Coronary artery (tissue), 2 donors: ENCODE measurements around the gene PLA2G4E.

Experiments
- DNase-seq: peaks from one replicate; pipeline ENCODE4 v3.0.0-alpha.2; 2017; ENCODE audit warnings: low spot score
- H3K27ac ChIP-seq, 2 donors: fragments of 200-600 bp; sonication (generic); one replicate each; pipeline ENCODE4 v1.5.1; 2016 to 2019
- H3K4me3 ChIP-seq: fragments of 200-600 bp; sonication (generic); 2 replicates; pipeline ENCODE4 v1.5.1; 2016; ENCODE audit warnings: mild to moderate bottlenecking, moderate library complexity
- CTCF ChIP-seq: fragments of 200-600 bp; sonication (generic); IDR thresholded peaks from one replicate; pipeline ENCODE4 v1.5.1; 2019; ENCODE audit warnings: antibody characterized with exemption

Gene PLA2G4E

GRCh38 chr15:41992803-41993190, 28.0 kb downstream of the PLA2G4E start:
- no peak for DNase-seq
- Histone ChIP-seq H3K27ac (no peak overlapping the region), H3K4me3 (no peak overlapping the region)
- no peak for TF ChIP-seq CTCF

- TF ChIP-seq CTCF = no peak
- no peak for DNase-seq
- H3K27ac ChIP-seq = no peak overlapping the region
- H3K4me3 ChIP-seq = no peak overlapping the region
Measured at GRCh38 chr15:41992151-41992802, 28.6 kb downstream of the PLA2G4E start.

GRCh38 chr15:41990691-41991090, 30.2 kb downstream of the PLA2G4E start:
- no peak for DNase-seq
- no peak for TF ChIP-seq CTCF
- H3K27ac ChIP-seq = no peak overlapping the region
- H3K4me3 ChIP-seq = no peak overlapping the region

- no peak for DNase-seq
- TF ChIP-seq CTCF = no peak
- H3K27ac ChIP-seq = no peak overlapping the region
- no peak overlapping the region for H3K4me3 ChIP-seq
Measured at GRCh38 chr15:41990243-41990605, 30.6 kb downstream of the PLA2G4E start.

- Histone ChIP-seq H3K27ac (no peak overlapping the region), H3K4me3 (no peak overlapping the region)
- peak; percentile 96 for TF ChIP-seq CTCF
- no peak for DNase-seq
Measured at GRCh38 chr15:41989573-41990242, 31.1 kb downstream of the PLA2G4E start.

GRCh38 chr15:41988896-41989572, 31.8 kb downstream of the PLA2G4E start:
- Histone ChIP-seq H3K27ac (no peak overlapping the region), H3K4me3 (no peak overlapping the region)
- no peak for DNase-seq
- TF ChIP-seq CTCF = no peak

DNA sequence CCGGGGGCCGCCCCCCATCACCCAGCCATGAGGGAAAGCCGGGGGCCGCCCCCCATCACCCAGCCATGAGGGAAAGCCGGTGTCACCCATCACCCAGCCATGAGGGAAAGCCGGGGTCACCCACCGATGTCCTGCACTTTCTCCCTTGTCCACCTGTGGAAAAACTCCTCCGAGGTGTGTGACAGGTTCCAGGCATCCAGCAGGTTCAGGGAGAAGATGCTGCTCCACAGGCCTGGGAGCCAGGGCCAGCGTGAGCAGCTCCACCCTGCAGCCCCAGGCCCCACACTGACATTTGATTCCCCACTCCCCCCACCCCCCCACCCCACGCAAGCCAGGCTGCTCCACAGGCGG, 32.9 kb downstream of the PLA2G4E start:
- Histone ChIP-seq H3K4me3 (no peak overlapping the region), H3K27ac (no peak overlapping the region)
- no peak for TF ChIP-seq CTCF
- DNase-seq = no peak
